ENCODE results near the gene ZNF143.

ZNF143 gene

DNA sequence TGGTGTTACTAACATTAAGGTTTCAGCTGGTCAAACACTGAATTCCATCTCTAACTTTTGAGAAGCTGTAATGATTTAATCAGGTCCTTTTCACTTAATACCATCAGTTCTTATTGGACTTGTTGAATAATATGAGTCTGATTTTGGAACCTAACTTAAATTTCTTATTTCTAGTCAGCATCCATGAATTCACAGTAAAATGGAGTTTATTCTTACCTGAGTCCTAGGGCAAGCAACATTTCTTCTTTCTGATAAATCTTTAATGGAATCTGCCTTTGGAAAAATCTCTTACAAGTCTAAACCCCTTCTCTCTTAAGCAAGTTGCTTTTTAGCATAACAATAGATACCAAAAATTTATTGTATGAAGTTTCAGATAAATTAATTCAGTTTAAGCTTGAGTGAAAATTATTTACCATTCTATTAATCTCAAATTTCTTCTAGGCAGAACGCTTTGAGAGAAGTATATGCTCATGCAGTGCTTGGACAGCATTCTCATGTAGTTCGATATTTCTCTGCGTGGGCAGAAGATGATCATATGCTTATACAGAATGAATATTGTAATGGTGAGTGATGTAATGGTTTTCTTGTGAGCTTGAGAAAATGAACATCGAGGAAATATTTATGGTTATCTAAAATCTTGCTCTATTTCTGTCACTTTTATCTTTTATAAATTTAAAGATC lies 116.0 kb downstream of the ZNF143 start:
- DNase-seq: no peak

DNA sequence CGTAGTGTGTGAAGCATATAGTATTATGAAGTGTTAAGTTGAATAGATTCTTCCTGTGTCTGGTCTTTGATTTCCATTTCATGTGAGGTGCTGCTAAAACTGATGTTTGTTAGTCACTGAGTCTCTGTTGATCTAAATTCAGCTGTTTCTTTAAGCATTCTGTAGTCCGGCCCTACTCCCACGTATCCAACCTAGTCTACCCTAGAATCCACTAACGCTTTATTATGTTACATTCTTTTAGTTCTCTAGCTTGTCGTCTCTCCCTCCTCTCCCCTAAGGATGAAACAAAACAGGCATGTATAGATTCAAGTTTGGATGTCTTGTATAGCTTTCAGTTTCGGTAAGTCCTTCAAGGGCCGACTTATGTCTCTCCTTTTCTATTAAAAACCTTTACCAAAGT lies 116.7 kb downstream of the ZNF143 start:
- DNase-seq: no peak
